OCI-LY3 (cell line): Measurements from ENCODE around the gene FRMD1.

ENCODE experiments used
- H2AFZ ChIP-seq: fragments of 200-600, 300-600 bp; shearing (Covaris generic); 2 replicates; pipeline ENCODE4 v1.6.0; 2014; ENCODE audit warnings: antibody characterized with exemption, low read depth, low read length
- H3K27ac ChIP-seq: fragments of 200-600, 300-600 bp; sonication (generic); 2 replicates; pipeline ENCODE4 v1.5.1; 2014; ENCODE audit warnings: mild to moderate bottlenecking, low read length, moderate library complexity, mixed read lengths
- H3K27me3 ChIP-seq: fragments of 200-600, 300-600 bp; sonication (generic); 2 replicates; pipeline ENCODE4 v1.6.1; 2014; ENCODE audit warnings: low read depth, low read length, mixed read lengths
- H3K36me3 ChIP-seq: fragments of 200-600, 300-600 bp; sonication (generic); replicated peaks from 2 replicates; pipeline ENCODE3; 2014; ENCODE audit warnings: low read depth, low read length, mixed read lengths
- H3K4me1 ChIP-seq: fragments of 300-600, 200-600 bp; sonication (generic); 2 replicates; pipeline ENCODE4 v1.6.1; 2014; ENCODE audit warnings: low read length, mixed read lengths
- H3K4me2 ChIP-seq: fragments of 200-600, 300-600 bp; sonication (generic); 2 replicates; pipeline ENCODE4 v1.6.1; 2014; ENCODE audit warnings: low read length, mixed read lengths
- H3K4me3 ChIP-seq: fragments of 300-600, 200-600 bp; sonication (generic); 2 replicates; pipeline ENCODE4 v1.5.1; 2014; ENCODE audit warnings: antibody characterized with exemption, mild to moderate bottlenecking, low read length, moderate library complexity
- H3K79me2 ChIP-seq: fragments of 300-600, 200-600 bp; shearing (Covaris generic); 2 replicates; pipeline ENCODE4 v1.6.1; 2014; ENCODE audit warnings: mild to moderate bottlenecking, low read length, mixed read lengths
- H3K9ac ChIP-seq: fragments of 300-600, 200-600 bp; shearing (Covaris generic); 2 replicates; pipeline ENCODE4 v1.6.0; 2014; ENCODE audit warnings: mild to moderate bottlenecking, low read length, moderate library complexity
- H3K9me3 ChIP-seq: fragments of 200-600, 300-600 bp; shearing (Covaris generic); 2 replicates; pipeline ENCODE4 v1.6.1; 2014; ENCODE audit warnings: low read length, mixed read lengths; ENCODE audit not compliant: insufficient read depth
- H4K20me1 ChIP-seq: fragments of 200-600, 300-600 bp; sonication (generic); 2 replicates; pipeline ENCODE4 v1.6.1; 2016; ENCODE audit warnings: low read length, mixed read lengths; ENCODE audit not compliant: insufficient read depth
- EZH2phosphoT487 ChIP-seq: fragments of 200-600 bp; shearing (Covaris generic); IDR thresholded peaks from 2 replicates; pipeline ENCODE4 v1.6.1; 2018; ENCODE audit warnings: antibody characterized with exemption, mixed run types, low read depth
- TF ChIP-seq, protein P1 (sequence below): fragments of 200-600, 300-600 bp; sonication (generic); IDR thresholded peaks from 2 replicates; pipeline ENCODE4 v1.5.1; 2014; ENCODE audit warnings: antibody characterized with exemption, low read length, low read depth

FRMD1 gene

DNA sequence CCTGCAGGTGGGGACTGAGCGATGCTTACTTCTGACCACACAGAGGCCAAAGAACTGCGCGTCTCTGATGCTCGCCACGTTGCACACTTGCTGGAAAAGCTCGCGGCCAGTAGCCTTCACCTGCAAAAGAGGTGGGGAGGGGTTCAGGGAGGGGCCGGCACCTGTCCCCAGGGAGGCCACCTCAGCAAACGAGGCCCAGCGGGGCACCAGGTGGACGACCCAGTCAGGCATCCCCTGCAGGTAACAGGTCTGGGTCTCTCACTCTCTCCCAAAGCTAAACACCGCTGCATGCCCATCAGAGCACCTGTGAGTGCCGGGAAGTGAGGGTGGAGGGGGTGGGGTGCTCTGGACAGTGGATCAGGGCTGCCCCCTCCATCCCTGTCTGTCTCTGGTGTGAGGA lies 3.8 kb downstream of the FRMD1 start:
- no peaks in the 10 kb centered on the region for H4K20me1 ChIP-seq
- H3K27ac ChIP-seq, result no peak overlapping the region
- H3K27me3 ChIP-seq, result no peaks in the 10 kb centered on the region
- no peak overlapping the region for H2AFZ ChIP-seq
- no peak overlapping the region for H3K9ac ChIP-seq
- TF ChIP-seq EZH2phosphoT487, result no peak
- TF ChIP-seq, protein P1, sequence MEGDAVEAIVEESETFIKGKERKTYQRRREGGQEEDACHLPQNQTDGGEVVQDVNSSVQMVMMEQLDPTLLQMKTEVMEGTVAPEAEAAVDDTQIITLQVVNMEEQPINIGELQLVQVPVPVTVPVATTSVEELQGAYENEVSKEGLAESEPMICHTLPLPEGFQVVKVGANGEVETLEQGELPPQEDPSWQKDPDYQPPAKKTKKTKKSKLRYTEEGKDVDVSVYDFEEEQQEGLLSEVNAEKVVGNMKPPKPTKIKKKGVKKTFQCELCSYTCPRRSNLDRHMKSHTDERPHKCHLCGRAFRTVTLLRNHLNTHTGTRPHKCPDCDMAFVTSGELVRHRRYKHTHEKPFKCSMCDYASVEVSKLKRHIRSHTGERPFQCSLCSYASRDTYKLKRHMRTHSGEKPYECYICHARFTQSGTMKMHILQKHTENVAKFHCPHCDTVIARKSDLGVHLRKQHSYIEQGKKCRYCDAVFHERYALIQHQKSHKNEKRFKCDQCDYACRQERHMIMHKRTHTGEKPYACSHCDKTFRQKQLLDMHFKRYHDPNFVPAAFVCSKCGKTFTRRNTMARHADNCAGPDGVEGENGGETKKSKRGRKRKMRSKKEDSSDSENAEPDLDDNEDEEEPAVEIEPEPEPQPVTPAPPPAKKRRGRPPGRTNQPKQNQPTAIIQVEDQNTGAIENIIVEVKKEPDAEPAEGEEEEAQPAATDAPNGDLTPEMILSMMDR, result no peak
- no peaks in the 10 kb centered on the region for H3K4me1 ChIP-seq
- H3K79me2 ChIP-seq, result no peaks in the 10 kb centered on the region
- no peak overlapping the region for H3K4me2 ChIP-seq
- H3K4me3 ChIP-seq, result no peak overlapping the region
- H3K9me3 ChIP-seq, result no peaks in the 10 kb centered on the region
- no peaks in the 10 kb centered on the region for H3K36me3 ChIP-seq

DNA sequence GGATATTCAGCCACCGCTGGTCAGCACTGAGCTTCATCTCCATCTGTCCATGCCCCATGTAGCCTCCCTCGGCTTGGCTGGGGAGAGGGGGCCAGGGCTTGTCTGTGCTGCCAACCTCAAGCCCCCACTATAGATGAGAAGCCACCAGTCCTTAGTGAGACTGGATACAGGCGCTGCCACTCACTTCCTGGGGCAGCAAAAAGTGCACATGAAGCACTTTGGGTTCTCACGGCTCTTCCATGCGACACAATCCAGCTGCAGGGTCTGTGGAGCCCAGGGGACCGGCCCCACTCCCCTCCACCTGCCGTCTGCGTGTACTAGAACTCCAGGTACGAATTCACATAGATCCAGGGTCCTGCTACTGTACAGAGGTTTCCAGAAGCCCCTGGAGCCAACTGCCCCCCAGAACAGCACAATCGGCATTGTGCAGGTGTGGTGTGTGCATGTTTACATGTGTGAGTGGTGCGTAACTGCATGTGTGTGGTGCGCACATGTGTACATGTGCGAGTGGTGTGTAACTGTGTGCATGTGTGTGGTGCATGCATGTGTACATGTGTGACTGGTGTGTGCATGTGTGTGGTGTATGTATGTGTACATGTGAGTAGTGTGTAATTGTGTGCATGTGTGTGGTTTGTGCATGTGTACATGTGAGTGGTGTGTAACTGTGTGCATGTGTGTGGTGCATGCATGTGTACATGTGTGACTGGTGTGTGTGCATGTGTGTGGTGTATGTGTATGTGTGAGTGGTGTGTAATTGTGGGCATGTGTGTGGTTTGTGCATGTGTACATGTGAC lies 4.9 kb downstream of the FRMD1 start:
- Histone ChIP-seq H3K36me3 (no peaks in the 10 kb centered on the region), H3K4me1 (no peaks in the 10 kb centered on the region), H3K27ac (no peak overlapping the region), H3K27me3 (no peaks in the 10 kb centered on the region), H3K4me3 (no peak overlapping the region), H2AFZ (no peak overlapping the region), H3K9ac (no peak overlapping the region), H3K9me3 (no peaks in the 10 kb centered on the region), H3K4me2 (no peak overlapping the region), H4K20me1 (no peaks in the 10 kb centered on the region), H3K79me2 (no peaks in the 10 kb centered on the region)
- TF ChIP-seq, protein P1, result no peak
- no peak for TF ChIP-seq EZH2phosphoT487

DNA sequence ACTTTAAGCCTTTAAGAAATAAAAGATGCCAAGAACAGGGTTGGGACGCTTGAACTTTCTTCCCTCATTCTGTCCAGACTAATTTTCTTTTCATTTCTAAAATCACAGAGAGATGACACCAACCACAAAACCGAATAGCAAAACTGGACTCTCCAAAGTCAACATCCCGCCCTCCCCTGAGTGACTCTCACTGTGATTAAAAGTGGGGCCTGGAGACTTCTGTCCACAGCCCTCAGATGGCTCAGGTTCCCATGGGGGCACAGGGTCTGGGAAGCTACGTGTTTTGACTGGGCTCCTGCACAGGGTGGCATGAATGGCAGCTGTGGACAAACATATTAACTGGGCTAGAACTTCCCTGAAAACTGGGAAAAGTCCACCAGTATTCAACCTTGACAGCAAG lies 6.3 kb downstream of the FRMD1 start:
- no peak overlapping the region for H3K4me2 ChIP-seq
- no peaks in the 10 kb centered on the region for H3K36me3 ChIP-seq
- H3K9me3 ChIP-seq, result no peaks in the 10 kb centered on the region
- H3K27ac ChIP-seq, result no peak overlapping the region
- no peaks in the 10 kb centered on the region for H4K20me1 ChIP-seq
- no peaks in the 10 kb centered on the region for H3K4me1 ChIP-seq
- no peak for TF ChIP-seq EZH2phosphoT487
- TF ChIP-seq, protein P1, result no peak
- H3K9ac ChIP-seq, result no peak overlapping the region
- H3K27me3 ChIP-seq, result no peaks in the 10 kb centered on the region
- no peak overlapping the region for H2AFZ ChIP-seq
- no peak overlapping the region for H3K4me3 ChIP-seq
- no peaks in the 10 kb centered on the region for H3K79me2 ChIP-seq

DNA sequence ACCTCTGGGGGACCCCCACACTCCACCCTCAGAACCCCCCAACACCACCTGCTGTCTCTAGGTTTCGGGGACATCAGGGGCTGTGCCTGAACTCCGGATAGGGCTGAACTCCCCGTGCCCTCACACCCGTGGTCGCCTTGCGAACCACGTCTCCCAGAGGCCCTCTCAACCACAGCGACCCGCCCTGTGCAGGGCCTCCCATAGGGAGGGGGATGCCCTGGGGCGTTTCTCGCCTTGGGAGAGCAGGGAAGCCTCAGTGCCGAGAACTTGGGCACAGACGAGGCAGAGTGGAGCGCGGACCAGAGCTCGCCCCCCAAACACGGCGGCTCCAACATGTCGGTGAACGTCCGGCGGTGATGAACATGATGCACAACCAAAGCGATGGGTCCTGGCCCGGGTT lies 6.8 kb downstream of the FRMD1 start:
- H3K4me2 ChIP-seq, result no peak overlapping the region
- no peaks in the 10 kb centered on the region for H3K27me3 ChIP-seq
- H3K79me2 ChIP-seq, result no peaks in the 10 kb centered on the region
- H4K20me1 ChIP-seq, result no peaks in the 10 kb centered on the region
- no peak overlapping the region for H2AFZ ChIP-seq
- H3K9me3 ChIP-seq, result no peaks in the 10 kb centered on the region
- no peak overlapping the region for H3K27ac ChIP-seq
- H3K36me3 ChIP-seq, result no peaks in the 10 kb centered on the region
- H3K4me3 ChIP-seq, result no peak overlapping the region
- H3K4me1 ChIP-seq, result no peaks in the 10 kb centered on the region
- no peak for TF ChIP-seq EZH2phosphoT487
- TF ChIP-seq, protein P1, result no peak
- H3K9ac ChIP-seq, result no peak overlapping the region
